H1 (cell line): Measurements from ENCODE around the gene ADTRP. TPM values are rescaled to one million over a fixed set of nuclear protein-coding genes. Genes with fewer than 3 reads are reported as not detected.

Source experiments
- CTCF ChIA-PET: fragments of 300-600 bp; sonication (Branson Sonifier 250); formaldehyde crosslinking; loops from one replicate; lab custom pipeline; 2021; ENCODE audit not compliant: partially characterized antibody; lab: Charles Lee
- POLR2A ChIA-PET: fragments of 300-600 bp; sonication (Branson Sonifier 250); formaldehyde crosslinking; loops from one replicate; lab custom pipeline; 2021; ENCODE audit warnings: inconsistent platforms; ENCODE audit not compliant: partially characterized antibody; lab: Charles Lee
- DNase-seq, 2 experiments: peaks; one replicate each; pipeline versions ENCODE4 v3.0.0 to v3.0.0-alpha.2; 2010 to 2022; ENCODE audit warnings: low spot score in 2 of 2, low read depth in 1 of 2, mixed read lengths in 1 of 2
- FAIRE-seq: peaks from 2 replicates; lab custom pipeline; 2011; peaks lifted over from hg19 to GRCh38; lab: Jason Lieb, UNC
- H2AFZ ChIP-seq: 2 replicates; pipeline ENCODE4 v1.8.1; 2012; ENCODE audit warnings: low read length, inconsistent platforms
- H2AK5ac ChIP-seq: 2 replicates; pipeline ENCODE4 v1.6.1; 2013; ENCODE audit warnings: low read depth, low read length
- H2BK120ac ChIP-seq: replicated peaks from 2 replicates; pipeline ENCODE3; 2013; ENCODE audit warnings: low read depth, low read length, inconsistent platforms
- H2BK12ac ChIP-seq: 2 replicates; pipeline ENCODE4 v1.6.1; 2013; ENCODE audit warnings: low read depth, low read length
- H2BK15ac ChIP-seq: 2 replicates; pipeline ENCODE4 v1.6.1; 2013; ENCODE audit warnings: low read length
- H2BK20ac ChIP-seq: 2 replicates; pipeline ENCODE4 v1.6.1; 2013; ENCODE audit warnings: low read length
- H2BK5ac ChIP-seq: 2 replicates; pipeline ENCODE4 v1.6.1; 2013; ENCODE audit warnings: low read depth, low read length
- H3K14ac ChIP-seq: 2 replicates; pipeline ENCODE4 v1.6.1; 2013; ENCODE audit warnings: inconsistent platforms; ENCODE audit not compliant: insufficient read length
- H3K18ac ChIP-seq: 2 replicates; pipeline ENCODE4 v1.6.1; 2013; ENCODE audit warnings: low read length; ENCODE audit errors: extremely low read depth
- H3K23ac ChIP-seq: 2 replicates; pipeline ENCODE4 v1.6.1; 2013; ENCODE audit warnings: inconsistent platforms; ENCODE audit not compliant: insufficient read length
- H3K23me2 ChIP-seq: 2 replicates; pipeline ENCODE4 v1.6.1; 2013; ENCODE audit warnings: low read depth, low read length
- H3K27ac ChIP-seq: 2 replicates; pipeline ENCODE4 v1.6.1; 2011; ENCODE audit warnings: low read depth, low read length, inconsistent platforms
- H3K27me3 ChIP-seq, 4 experiments: replicated peaks in 1 of 4; 1 replicate in 1 of 4; 2 replicates in 3 of 4; pipeline versions ENCODE4 v1.6.1 to v1.8.1; 2011 to 2013; ENCODE audit warnings: low read length in 3 of 4, mild to moderate bottlenecking in 3 of 4, inconsistent platforms in 2 of 4, mixed read lengths in 2 of 4, moderate library complexity in 1 of 4; ENCODE audit not compliant: control insufficient read depth in 3 of 4, insufficient read depth in 3 of 4; ENCODE audit errors: extremely low read depth in 1 of 4
- H3K36me3 ChIP-seq, 4 experiments: 2 replicates each; pipeline versions ENCODE4 v1.6.1 to v1.8.1; 2011 to 2013; ENCODE audit warnings: mild to moderate bottlenecking in 4 of 4, low read length in 3 of 4, moderate library complexity in 2 of 4, control low read depth in 1 of 4, inconsistent platforms in 1 of 4; ENCODE audit not compliant: insufficient read depth in 4 of 4, control insufficient read depth in 2 of 4
- H3K4ac ChIP-seq: replicated peaks from 2 replicates; pipeline ENCODE3; 2013; ENCODE audit warnings: low read length, low read depth, mixed read lengths, inconsistent platforms; ENCODE audit not compliant: insufficient read length
- H3K4me1 ChIP-seq, 4 experiments: replicated peaks in 1 of 4; 1 replicate in 1 of 4; 2 replicates in 3 of 4; pipeline versions ENCODE4 v1.6.1 to v1.8.1; 2011 to 2013; ENCODE audit warnings: low read length in 3 of 4, inconsistent platforms in 2 of 4, mixed read lengths in 1 of 4; ENCODE audit not compliant: insufficient read depth in 4 of 4, control insufficient read depth in 3 of 4
- H3K4me2 ChIP-seq, 2 experiments: 2 replicates each; pipeline versions ENCODE4 v1.6.1 to v1.8.1; 2011 to 2013; ENCODE audit warnings: low read depth in 2 of 2, low read length in 2 of 2, control low read depth in 1 of 2, inconsistent platforms in 1 of 2, mild to moderate bottlenecking in 1 of 2; ENCODE audit not compliant: insufficient read depth in 1 of 2
- H3K4me3 ChIP-seq, 4 experiments: fragments of 200-600, 300-600 bp in 1 of 4; sonication (generic), shearing (Covaris generic), sonication (Bioruptor Twin) in 1 of 4; 2 replicates each; pipeline versions ENCODE4 v1.5.1 to v1.8.1; 2011 to 2016; ENCODE audit warnings: low read length in 4 of 4, low read depth in 3 of 4, control low read depth in 2 of 4, inconsistent platforms in 2 of 4, mild to moderate bottlenecking in 2 of 4, mixed read lengths in 1 of 4, moderate library complexity in 1 of 4; ENCODE audit not compliant: insufficient read depth in 2 of 4; ENCODE audit errors: extremely low read depth in 1 of 4
- H3K56ac ChIP-seq: replicated peaks from 2 replicates; pipeline ENCODE3; 2013; ENCODE audit warnings: low read depth, mild to moderate bottlenecking, mixed read lengths, low read length, inconsistent platforms; ENCODE audit not compliant: insufficient read length
- H3K79me1 ChIP-seq: 2 replicates; pipeline ENCODE4 v1.6.1; 2013; ENCODE audit warnings: low read depth, low read length, control low read depth
- H3K79me2 ChIP-seq, 2 experiments: 2 replicates each; pipeline versions ENCODE4 v1.6.1 to v1.8.1; 2012 to 2013; ENCODE audit warnings: low read length in 2 of 2, mild to moderate bottlenecking in 2 of 2, inconsistent platforms in 1 of 2; ENCODE audit not compliant: insufficient read depth in 2 of 2, control insufficient read depth in 1 of 2
- H3K9ac ChIP-seq, 4 experiments: replicated peaks in 1 of 4; 1 replicate in 1 of 4; 2 replicates in 3 of 4; pipeline versions ENCODE4 v1.6.1 to v1.8.1; 2011 to 2013; ENCODE audit warnings: low read depth in 3 of 4, low read length in 3 of 4, control low read depth in 2 of 4, mild to moderate bottlenecking in 2 of 4, moderate library complexity in 2 of 4, inconsistent platforms in 1 of 4; ENCODE audit errors: extremely low read depth in 1 of 4
- H3K9me3 ChIP-seq, 2 experiments: 2 replicates each; pipeline versions ENCODE4 v1.6.1 to v1.8.1; 2012 to 2013; ENCODE audit warnings: mild to moderate bottlenecking in 2 of 2, moderate library complexity in 2 of 2, control low read depth in 1 of 2, inconsistent platforms in 1 of 2, low read depth in 1 of 2, low read length in 1 of 2, mixed read lengths in 1 of 2; ENCODE audit not compliant: insufficient read depth in 2 of 2
- H4K20me1 ChIP-seq, 2 experiments: replicated peaks in 1 of 2; 2 replicates each; pipeline versions ENCODE3 to v1.8.1; 2011 to 2013; ENCODE audit warnings: inconsistent platforms in 2 of 2, low read length in 2 of 2, mild to moderate bottlenecking in 1 of 2; ENCODE audit not compliant: insufficient read depth in 2 of 2, control insufficient read depth in 1 of 2
- H4K5ac ChIP-seq: 2 replicates; pipeline ENCODE4 v1.6.1; 2013; ENCODE audit warnings: low read length, low read depth, mixed read lengths, inconsistent platforms; ENCODE audit not compliant: insufficient read length
- H4K8ac ChIP-seq: 2 replicates; pipeline ENCODE4 v1.8.0; 2013; ENCODE audit warnings: mild to moderate bottlenecking, moderate library complexity, low read length, inconsistent platforms; ENCODE audit not compliant: insufficient read depth; ENCODE audit errors: extremely low read depth
- H4K91ac ChIP-seq: replicated peaks from 2 replicates; pipeline ENCODE3; 2013; ENCODE audit warnings: low read length, mixed read lengths, inconsistent platforms; ENCODE audit not compliant: insufficient read length
- BACH1 ChIP-seq: IDR thresholded peaks from 2 replicates; pipeline ENCODE4 v1.6.1; 2012; ENCODE audit warnings: low read length, improper control_type of control experiment
- CTBP2 ChIP-seq: IDR thresholded peaks from 2 replicates; pipeline ENCODE4 v1.7.0; 2011; ENCODE audit warnings: borderline replicate concordance, mild to moderate bottlenecking, moderate library complexity, mixed read lengths, low read length; ENCODE audit not compliant: insufficient read depth, insufficient read length
- FOSL1 ChIP-seq: IDR thresholded peaks from 2 replicates; pipeline ENCODE4 v1.6.1; 2011; ENCODE audit warnings: mild to moderate bottlenecking, low read depth, low read length, moderate library complexity; ENCODE audit not compliant: insufficient read depth
- JUN ChIP-seq: IDR thresholded peaks from 2 replicates; pipeline ENCODE4 v1.6.1; 2011; ENCODE audit warnings: low read depth, mild to moderate bottlenecking, improper control_type of control experiment, low read length
- KDM5A ChIP-seq: fragments of 200-600 bp; IDR thresholded peaks from 2 replicates; pipeline ENCODE4 v1.7.1; 2012; ENCODE audit warnings: mild to moderate bottlenecking, low read length, inconsistent platforms, mixed read lengths
- SP1 ChIP-seq: IDR thresholded peaks from 2 replicates; pipeline ENCODE4 v1.6.1; 2011; ENCODE audit warnings: low read depth, low read length
- TCF12 ChIP-seq: IDR thresholded peaks from 2 replicates; pipeline ENCODE4 v1.6.1; 2011; ENCODE audit warnings: low read depth, mild to moderate bottlenecking, low read length
- WGBS, 2 experiments: shearing (Covaris generic) in 1 of 2; methylation state at CpG; one replicate each; pipeline versions ENCODE4 v1.1.6 to v1.1.7; 2013 to 2015; ENCODE audit warnings: low lambda C conversion rate in 2 of 2, mixed read lengths in 2 of 2, inconsistent platforms in 1 of 2, low coverage in 1 of 2, missing lambda C conversion rate in 1 of 2; ENCODE audit not compliant: insufficient replicate concordance in 2 of 2, insufficient coverage in 1 of 2, insufficient read length in 1 of 2; ENCODE audit errors: extremely low coverage in 1 of 2, missing lambda C conversion rate in 1 of 2; 5-methylcytosine and 5-hydroxymethylcytosine counted together
- polyA plus RNA-seq, 7 experiments: library from polyadenylated mRNA; depleted of rRNA in 3 of 7; stranded (reverse) in 5 of 7; unstranded in 2 of 7; fragments of >200 nt in 5 of 7; fragments of 200-250 nt in 2 of 7; gene quantifications; 1 replicate in 5 of 7; 2 replicates in 1 of 7; 4 replicates in 1 of 7; pipeline versions ENCODE4 v1.2.1 to v1.2.3, GENCODE V29; 2011 to 2013; ENCODE audit warnings: missing spikeins in 2 of 7, mixed read lengths in 2 of 7
- total RNA-seq: library from RNA; stranded (reverse); fragmentation: NEBNext Ultra II Directional; extraction: Animal tissue kit (Norgen Biotek cat#: 25700); gene quantifications from 2 replicates; pipeline ENCODE4 v1.2.1, GENCODE V29; 2021
- TF ChIP-seq, protein P1 (sequence below), 3 experiments: IDR thresholded peaks; 1 replicate in 2 of 3; 2 replicates in 1 of 3; pipeline versions ENCODE4 v1.5.1 to v1.6.1; 2011; ENCODE audit warnings: low read length in 3 of 3, mild to moderate bottlenecking in 3 of 3, inconsistent platforms in 2 of 3, low read depth in 1 of 3, moderate library complexity in 1 of 3; ENCODE audit not compliant: insufficient read depth in 1 of 3; ENCODE audit errors: control extremely low read depth in 1 of 3
- TF ChIP-seq, protein P2 (sequence below): IDR thresholded peaks from 2 replicates; pipeline ENCODE4 v1.6.1; 2011; ENCODE audit warnings: low read length, improper control_type of control experiment

The ADTRP gene
- total and polyA plus RNA-seq, 2 of the 8 experiments (the other 6 are each of a cell fraction or from before 2014, with no cell fraction given): 0.08 to 0.45 TPM

DNA sequence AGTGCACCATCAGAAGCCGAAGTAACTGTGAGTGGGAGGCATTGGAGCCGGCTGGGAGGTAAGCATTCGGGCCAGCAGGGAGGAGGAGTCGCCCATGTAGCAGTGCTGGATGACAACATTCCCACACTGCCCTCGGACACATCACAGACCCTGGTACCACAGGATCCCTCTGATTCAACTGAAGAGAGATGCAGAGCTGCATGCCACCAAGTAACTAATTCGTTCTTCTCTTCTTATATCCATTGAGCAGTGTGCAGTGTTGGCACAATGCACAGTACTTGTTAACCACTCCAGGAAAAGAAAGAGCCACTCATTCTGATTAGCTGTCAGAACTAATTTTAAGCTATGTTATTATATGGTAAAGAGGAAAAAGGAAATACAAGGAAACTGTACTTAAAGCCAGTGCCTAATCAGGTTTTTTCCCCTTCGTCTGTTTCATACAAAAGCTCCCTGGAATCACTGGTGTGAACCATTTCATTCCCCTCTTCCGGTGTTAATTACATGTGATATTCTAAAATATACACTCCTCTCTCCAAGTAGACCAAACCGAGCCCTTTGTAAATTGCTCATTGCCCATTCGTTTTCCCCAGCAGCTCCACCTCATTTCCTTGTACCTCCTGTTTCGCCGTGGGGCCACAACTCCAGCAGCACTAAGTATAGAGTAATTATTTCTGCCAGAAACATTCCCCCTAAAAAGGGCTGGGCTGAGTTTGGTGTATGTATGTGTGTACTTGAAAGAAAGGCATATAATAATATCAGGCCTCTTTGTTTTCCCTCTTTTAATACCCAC is 32.4 kb upstream of the ADTRP start:
- 84% methylated on average over 12 of the region's 12 CpGs; no CpG with 5 or more reads in 1 of the 2 experiments for WGBS, 2 experiments
- no peak overlapping the region for H2AFZ ChIP-seq
- no peak for DNase-seq
- TF ChIP-seq BACH1: no peak
- no peak for TF ChIP-seq JUN
- no peak for TF ChIP-seq CTBP2
- TF ChIP-seq KDM5A: no peak
- no peak for TF ChIP-seq SP1
- TF ChIP-seq TCF12: no peak
- TF ChIP-seq, protein P1, sequence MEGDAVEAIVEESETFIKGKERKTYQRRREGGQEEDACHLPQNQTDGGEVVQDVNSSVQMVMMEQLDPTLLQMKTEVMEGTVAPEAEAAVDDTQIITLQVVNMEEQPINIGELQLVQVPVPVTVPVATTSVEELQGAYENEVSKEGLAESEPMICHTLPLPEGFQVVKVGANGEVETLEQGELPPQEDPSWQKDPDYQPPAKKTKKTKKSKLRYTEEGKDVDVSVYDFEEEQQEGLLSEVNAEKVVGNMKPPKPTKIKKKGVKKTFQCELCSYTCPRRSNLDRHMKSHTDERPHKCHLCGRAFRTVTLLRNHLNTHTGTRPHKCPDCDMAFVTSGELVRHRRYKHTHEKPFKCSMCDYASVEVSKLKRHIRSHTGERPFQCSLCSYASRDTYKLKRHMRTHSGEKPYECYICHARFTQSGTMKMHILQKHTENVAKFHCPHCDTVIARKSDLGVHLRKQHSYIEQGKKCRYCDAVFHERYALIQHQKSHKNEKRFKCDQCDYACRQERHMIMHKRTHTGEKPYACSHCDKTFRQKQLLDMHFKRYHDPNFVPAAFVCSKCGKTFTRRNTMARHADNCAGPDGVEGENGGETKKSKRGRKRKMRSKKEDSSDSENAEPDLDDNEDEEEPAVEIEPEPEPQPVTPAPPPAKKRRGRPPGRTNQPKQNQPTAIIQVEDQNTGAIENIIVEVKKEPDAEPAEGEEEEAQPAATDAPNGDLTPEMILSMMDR (IDR thresholded peaks at IDR 0.05; ENCODE audit: control extremely low read depth in 1 of 3, insufficient read depth in 1 of 3, low read depth in 1 of 3, low read length in 3 of 3): no peak
- TF ChIP-seq FOSL1: no peak
- TF ChIP-seq, protein P2, sequence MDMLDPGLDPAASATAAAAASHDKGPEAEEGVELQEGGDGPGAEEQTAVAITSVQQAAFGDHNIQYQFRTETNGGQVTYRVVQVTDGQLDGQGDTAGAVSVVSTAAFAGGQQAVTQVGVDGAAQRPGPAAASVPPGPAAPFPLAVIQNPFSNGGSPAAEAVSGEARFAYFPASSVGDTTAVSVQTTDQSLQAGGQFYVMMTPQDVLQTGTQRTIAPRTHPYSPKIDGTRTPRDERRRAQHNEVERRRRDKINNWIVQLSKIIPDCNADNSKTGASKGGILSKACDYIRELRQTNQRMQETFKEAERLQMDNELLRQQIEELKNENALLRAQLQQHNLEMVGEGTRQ: no peak

More for the DNA sequence above, 32.4 kb upstream of the ADTRP start:
- Histone ChIP-seq H3K18ac (no peak overlapping the region), H2AK5ac (no peak overlapping the region), H3K4ac (no peak overlapping the region), H3K14ac (no peak overlapping the region), H3K9me3 (no peaks in the 10 kb centered on the region), H2BK15ac (no peak overlapping the region), H3K23me2 (no peaks in the 10 kb centered on the region), H4K20me1 (no peaks in the 10 kb centered on the region), H3K27me3 (no peaks in the 10 kb centered on the region), H3K79me2 (no peaks in the 10 kb centered on the region), H2BK5ac (no peak overlapping the region), H3K56ac (no peak overlapping the region), H2BK120ac (no peak overlapping the region), H3K23ac (no peak overlapping the region), H4K5ac (no peak overlapping the region), H4K91ac (no peak overlapping the region), H2BK12ac (no peak overlapping the region), H3K9ac (no peak overlapping the region), H3K36me3 (no peaks in the 10 kb centered on the region), H3K27ac (no peak overlapping the region), H3K4me3 (no peak overlapping the region), H4K8ac (no peak overlapping the region), H2BK20ac (no peak overlapping the region), H3K4me2 (no peak overlapping the region), H3K4me1 (peaks cover 0 to 5% (median 0%) of the 10 kb centered on the region in 4 experiments; a peak in 1 of 7 replicates), H3K79me1 (no peaks in the 10 kb centered on the region)
- no peak for FAIRE-seq
- CTCF ChIA-PET: interaction anchor here (0.9 to 1.0 kb wide), 3 partner anchors 37 to 136 kb away, joined by 3 read pairs; no protein-coding TSS in a partner anchor
- POLR2A ChIA-PET: no interaction called here
